GM12875 (cell line): ENCODE measurements around the gene SLC6A20.

Experiments
- H3K4me3 ChIP-seq: one replicate; pipeline ENCODE4 v1.5.1; 2011; ENCODE audit warnings: low read depth, low read length, control low read depth
- TF ChIP-seq, protein P1 (sequence below): IDR thresholded peaks from 2 replicates; pipeline ENCODE4 v1.5.1; 2011; ENCODE audit warnings: low read depth, mild to moderate bottlenecking, control low read depth, inconsistent platforms, low read length, moderate library complexity, borderline replicate concordance; ENCODE audit not compliant: insufficient read depth

SLC6A20 gene

DNA sequence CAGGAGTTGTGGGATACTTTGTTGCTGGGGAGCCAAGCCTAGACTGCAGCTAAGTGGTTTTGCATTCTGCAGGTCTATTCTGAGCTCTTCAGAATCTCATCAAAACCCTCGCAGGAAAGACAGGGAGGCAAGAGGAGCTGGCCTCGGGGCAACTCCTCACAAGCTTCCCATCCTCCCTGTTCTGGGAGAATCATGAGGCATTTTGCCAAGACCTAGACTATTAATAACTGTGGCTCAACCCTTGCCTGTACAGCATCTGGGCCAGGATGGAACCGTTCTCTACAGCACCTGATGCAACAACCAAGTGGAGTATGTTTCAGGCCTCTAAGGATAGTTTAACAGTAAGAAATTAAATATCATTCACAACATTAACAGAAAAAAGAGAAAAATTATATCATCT, 20.2 kb upstream of the SLC6A20 start:
- TF ChIP-seq, protein P1, sequence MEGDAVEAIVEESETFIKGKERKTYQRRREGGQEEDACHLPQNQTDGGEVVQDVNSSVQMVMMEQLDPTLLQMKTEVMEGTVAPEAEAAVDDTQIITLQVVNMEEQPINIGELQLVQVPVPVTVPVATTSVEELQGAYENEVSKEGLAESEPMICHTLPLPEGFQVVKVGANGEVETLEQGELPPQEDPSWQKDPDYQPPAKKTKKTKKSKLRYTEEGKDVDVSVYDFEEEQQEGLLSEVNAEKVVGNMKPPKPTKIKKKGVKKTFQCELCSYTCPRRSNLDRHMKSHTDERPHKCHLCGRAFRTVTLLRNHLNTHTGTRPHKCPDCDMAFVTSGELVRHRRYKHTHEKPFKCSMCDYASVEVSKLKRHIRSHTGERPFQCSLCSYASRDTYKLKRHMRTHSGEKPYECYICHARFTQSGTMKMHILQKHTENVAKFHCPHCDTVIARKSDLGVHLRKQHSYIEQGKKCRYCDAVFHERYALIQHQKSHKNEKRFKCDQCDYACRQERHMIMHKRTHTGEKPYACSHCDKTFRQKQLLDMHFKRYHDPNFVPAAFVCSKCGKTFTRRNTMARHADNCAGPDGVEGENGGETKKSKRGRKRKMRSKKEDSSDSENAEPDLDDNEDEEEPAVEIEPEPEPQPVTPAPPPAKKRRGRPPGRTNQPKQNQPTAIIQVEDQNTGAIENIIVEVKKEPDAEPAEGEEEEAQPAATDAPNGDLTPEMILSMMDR: no peak

GRCh38 chr3:45814322-45814721, 18.0 kb upstream of the SLC6A20 start:
- no peak overlapping the region for H3K4me3 ChIP-seq
- TF ChIP-seq, protein P1: no peak

More for the DNA sequence above, 20.2 kb upstream of the SLC6A20 start:
- no peak overlapping the region for H3K4me3 ChIP-seq

DNA sequence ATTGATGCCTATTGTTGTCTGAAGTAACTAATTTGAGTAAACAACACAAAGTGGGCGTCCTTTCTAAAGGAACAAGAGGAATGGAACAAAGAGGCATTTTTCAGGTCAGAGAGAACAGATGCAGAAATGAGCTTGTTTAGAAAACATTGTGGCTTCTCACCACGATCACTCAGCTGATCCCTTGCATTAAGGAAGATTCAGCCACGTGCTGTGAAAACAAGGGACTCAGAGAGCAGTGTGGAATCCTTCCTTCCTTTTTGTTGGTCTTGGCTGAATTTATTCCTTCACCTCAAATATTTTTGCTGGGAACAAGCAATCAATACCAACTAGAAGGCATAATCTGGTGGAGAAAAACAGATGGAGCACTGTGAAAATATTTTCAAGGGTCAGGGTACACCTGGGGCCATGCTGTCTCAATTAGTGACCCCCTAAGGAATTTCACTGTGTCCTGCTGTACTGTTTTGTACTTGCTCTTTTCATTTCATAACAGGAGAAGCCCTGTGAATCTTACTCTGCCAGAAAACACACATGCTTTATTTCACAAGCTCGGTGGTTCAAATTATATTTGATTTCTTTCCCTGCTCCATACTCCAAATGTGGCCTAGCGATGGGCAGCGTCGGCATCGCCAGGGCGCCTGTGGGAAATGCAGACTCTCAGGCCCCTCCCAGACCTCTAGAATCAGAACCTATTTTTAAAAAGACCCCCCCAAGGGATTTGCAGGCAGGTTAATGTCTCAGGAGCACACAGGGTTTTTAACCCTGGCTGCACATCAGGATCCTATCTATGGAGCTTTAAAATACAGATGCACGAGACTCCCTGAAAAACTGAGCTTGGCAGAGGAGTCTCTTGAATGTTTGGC, 11.6 kb upstream of the SLC6A20 start:
- H3K4me3 ChIP-seq: no peak overlapping the region
- TF ChIP-seq, protein P1: no peak

GRCh38 chr3:45807133-45807532, 10.8 kb upstream of the SLC6A20 start:
- TF ChIP-seq, protein P1: no peak
- no peak overlapping the region for H3K4me3 ChIP-seq

DNA sequence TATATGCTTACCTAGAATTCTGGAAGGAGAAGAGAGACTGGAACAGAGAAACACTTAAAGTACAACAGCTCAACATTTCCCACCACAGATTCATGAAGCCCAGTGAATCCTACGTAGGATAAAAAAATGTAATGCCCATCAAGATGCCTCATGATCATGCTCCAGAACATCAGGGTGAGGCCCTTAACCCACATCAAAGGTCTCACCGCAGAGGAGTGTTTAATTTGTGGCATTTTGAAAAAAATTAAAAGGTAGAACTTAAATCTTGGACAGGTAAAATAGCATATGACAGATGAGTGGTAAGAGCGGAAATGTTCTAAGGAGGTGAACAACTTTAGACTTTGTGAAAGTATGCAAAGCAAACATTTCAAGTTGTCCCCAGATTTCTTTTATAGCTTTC, 9.7 kb upstream of the SLC6A20 start:
- TF ChIP-seq, protein P1: no peak
- H3K4me3 ChIP-seq: no peak overlapping the region

GRCh38 chr3:45803252-45803935, 7.1 kb upstream of the SLC6A20 start:
- TF ChIP-seq, protein P1: no peak
- H3K4me3 ChIP-seq: no peak overlapping the region

DNA sequence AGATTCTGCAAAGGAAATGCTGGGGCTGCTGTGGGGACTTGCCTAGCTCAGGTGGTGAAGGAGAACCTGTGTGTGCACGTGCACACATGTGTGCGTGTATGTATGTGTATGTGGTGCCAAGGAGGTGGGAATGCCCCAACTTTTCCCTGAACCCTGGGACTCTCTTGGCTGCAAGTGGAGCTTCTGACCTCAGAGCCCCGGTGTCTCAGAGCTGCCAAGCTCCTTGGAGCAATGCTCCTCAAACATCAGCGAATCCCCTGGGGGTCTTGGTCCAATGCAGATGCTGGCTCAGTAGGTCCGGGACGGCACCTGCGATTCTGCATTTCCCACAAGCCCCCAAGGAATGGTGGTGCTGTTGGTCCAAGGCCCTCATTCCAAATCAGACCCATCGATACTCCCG, 5.8 kb upstream of the SLC6A20 start:
- H3K4me3 ChIP-seq: no peak overlapping the region
- TF ChIP-seq, protein P1: no peak
